ENCODE data around the gene BAIAP2. TPM values are rescaled to one million over a fixed set of nuclear protein-coding genes. Genes with fewer than 3 reads are reported as not detected.

Gene BAIAP2
- total RNA-seq, 1 experiment from 2014 or later: 14.9 TPM

DNA sequence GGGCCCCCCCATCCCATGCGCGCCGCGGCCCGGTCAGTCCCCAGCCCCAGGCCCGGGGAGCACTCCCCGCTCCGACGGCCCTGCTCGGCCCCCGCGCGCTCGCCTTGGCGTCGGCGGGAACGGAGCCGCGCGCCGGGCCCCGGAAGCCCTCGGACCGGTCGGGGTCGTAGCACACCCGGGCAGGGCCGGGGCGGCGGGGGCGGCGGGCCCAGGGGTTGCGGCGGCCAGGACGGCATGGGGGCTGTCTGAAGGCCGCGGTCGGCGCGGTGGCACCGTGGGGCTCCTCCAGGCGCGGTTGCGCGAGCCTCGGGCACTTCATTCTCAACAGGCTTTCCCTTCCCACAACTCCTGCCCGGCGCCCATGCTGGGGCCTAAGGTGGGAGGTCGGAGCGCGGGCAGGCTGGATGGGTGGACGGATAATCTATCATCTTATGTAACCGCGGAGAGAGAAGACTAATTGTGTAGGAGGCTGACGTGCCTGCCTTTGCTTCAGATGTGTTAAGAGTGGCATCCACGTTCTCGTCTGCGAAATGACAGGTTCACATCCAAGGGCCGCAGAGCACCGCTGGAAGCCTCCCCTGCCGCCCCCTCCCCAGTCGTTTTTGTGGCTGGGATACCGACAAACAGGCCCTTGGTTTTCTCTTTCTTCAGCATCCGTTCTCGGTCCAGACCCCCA, 708 bp downstream of the BAIAP2 start:
- no peak for DNase-seq
- Histone ChIP-seq H3K36me3 (replicated peaks; ENCODE audit: control insufficient read depth, insufficient read depth, low read length) (no peaks in the 10 kb centered on the region), H3K4me3 (ENCODE audit: insufficient read depth, low read depth, low read length) (peak overlapping the region; percentile 63), H3K27me3 (ENCODE audit: control insufficient read depth, insufficient read depth, low read length) (peaks cover 12% of the 10 kb centered on the region)

DNA sequence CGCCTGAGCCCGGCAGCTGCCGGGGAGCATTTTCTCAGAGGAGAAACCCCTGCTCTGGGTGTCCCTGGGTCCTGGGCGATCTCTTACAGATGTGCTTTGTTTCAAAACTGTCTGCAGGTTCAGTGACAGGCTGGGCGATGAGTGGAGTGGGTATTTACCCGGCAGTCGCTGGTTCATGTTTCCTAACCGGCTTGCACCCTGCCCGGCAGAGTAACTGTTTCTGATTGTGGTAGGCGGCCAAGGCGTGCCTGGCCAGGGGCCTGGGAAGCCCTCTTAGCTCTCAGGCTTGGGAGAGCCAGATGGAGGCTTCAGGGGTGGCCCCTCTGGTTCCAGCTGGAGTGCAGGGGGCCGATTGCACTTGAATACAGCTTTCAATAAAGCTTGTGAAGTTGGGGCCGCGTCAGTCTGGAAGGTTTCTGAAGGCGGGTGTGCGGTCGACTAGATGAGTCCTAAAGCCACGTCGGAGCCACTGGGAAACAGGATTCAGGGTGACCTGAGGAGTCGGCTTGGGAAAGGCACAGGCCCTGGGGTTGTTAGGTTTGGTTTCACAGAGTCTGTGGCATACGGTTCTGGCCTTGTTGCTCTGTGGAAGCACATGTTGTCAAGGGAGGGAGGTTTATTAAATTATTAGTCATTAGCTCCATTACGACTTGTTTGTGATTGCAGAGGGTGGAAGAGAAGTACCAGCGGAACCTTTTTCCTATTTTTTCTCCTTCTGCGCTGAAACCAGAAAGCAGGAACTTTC, 1.4 kb downstream of the BAIAP2 start:
- DNase-seq: no peak
- Histone ChIP-seq H3K4me3 (ENCODE audit: insufficient read depth, low read depth, low read length) (peak overlapping the region; percentile 63), H3K36me3 (replicated peaks; ENCODE audit: control insufficient read depth, insufficient read depth, low read length) (no peaks in the 10 kb centered on the region), H3K27me3 (ENCODE audit: control insufficient read depth, insufficient read depth, low read length) (peaks cover 12% of the 10 kb centered on the region)

DNA sequence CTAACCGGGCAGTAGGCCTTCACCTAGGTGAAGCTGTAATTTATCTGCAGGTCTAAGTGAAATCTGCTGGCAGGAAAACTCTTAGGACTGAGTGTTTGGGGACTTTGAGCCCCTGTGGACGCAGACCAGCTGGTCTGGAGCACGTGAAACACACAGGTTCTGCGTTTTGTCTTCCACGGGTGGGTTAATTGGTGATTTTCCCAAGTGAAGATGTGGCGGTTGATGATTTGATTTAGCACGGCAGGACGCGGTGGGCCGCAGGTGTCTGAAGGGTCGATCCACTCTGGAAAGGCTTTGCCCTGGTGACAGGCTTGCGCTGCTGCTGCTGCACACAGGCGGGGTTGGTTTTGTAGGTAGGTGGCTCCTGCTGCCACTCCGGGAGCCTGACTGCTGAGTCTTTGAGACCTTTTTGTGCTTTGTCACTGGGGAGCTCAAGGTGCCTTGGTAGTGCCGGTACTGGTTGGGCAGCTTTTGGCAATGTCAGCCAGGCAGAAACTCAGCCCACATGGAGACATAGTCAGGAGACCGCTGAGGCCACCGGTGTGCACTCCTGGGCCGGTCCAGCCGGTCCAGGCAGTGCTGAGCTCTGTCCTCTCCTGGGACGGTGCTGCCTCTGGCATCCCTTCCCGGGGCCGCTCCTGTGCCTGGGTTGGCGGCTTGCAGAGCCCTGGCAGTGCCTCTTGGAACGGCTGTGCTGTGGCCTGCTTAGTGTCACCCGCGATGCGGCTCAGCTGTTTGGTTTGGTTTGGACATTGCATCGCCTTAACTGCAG, 2.3 kb downstream of the BAIAP2 start:
- Histone ChIP-seq H3K27me3 (ENCODE audit: control insufficient read depth, insufficient read depth, low read length) (peaks cover 12% of the 10 kb centered on the region), H3K36me3 (replicated peaks; ENCODE audit: control insufficient read depth, insufficient read depth, low read length) (no peaks in the 10 kb centered on the region), H3K4me3 (ENCODE audit: insufficient read depth, low read depth, low read length) (no peak overlapping the region)
- no peak for DNase-seq

DNA sequence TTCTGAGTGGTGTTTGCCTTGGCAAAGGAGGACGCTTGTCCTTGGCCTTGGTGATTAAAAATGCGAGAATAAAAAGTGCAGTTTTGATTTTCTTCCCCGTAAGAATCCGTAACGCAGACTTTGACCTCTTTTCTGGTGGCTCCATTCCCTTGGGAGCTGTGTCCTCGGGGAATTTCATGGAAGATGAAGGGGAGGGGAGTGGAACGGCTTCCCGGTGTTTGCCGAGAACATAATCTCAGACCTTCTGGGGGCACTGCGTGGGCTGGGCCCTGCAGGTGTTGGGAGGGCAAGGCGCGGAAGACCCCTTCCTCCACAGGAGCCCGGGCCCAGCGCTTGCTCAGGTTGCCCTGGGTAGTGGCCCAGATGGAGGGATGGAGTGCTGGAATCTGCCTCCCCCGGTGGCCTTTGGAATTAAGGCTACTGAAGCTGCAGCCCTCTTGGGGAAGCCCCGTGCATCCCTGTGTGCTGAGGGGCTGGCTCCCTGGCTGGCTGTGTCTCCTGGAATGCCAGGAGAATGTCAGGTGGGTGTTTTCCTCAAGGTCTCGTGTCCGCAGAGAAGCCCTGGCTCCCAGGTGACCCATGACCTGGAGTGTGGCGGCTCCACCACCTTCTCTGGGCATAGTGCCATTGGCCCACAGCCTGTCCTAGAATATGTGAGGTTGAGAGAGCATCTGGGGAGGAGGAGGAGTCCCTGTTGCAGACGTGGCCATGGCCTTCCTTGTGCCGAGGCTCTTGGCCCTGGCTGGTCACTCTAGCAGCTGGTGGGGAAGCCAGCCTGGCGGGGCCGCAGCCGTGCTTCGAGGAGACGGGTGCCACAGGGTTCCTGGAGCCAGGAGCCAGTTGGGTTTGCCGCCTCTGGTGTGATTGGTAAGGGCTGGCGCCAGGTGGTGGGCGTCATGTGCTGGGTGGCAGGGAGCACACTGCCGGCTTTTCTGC, 3.1 kb downstream of the BAIAP2 start:
- Histone ChIP-seq H3K27me3 (ENCODE audit: control insufficient read depth, insufficient read depth, low read length) (peaks cover 12% of the 10 kb centered on the region), H3K4me3 (ENCODE audit: insufficient read depth, low read depth, low read length) (no peak overlapping the region), H3K36me3 (replicated peaks; ENCODE audit: control insufficient read depth, insufficient read depth, low read length) (no peaks in the 10 kb centered on the region)
- peak; percentile 85 for DNase-seq

DNA sequence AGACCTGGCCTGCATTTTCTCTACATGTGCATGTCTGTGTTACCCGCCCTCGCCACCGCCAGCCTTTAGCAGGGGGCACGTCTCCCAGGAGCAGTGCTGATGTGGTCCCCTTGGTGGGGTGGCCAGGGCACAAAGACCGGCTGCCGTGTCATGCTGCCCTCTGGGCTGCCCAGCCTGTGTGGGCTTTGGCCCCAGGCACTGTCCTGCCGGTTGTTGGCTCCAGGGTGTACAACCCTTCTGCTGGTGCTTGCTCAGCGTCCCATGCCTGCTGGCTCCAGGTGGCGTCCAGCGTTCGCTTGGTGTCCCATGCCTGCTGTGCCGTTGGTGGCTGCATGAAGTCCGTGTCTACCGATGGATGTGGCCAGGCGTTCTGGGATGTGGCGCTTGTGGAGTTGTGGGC, 4.1 kb downstream of the BAIAP2 start:
- Histone ChIP-seq H3K36me3 (replicated peaks; ENCODE audit: control insufficient read depth, insufficient read depth, low read length) (no peaks in the 10 kb centered on the region), H3K27me3 (ENCODE audit: control insufficient read depth, insufficient read depth, low read length) (peaks cover 6% of the 10 kb centered on the region), H3K4me3 (ENCODE audit: insufficient read depth, low read depth, low read length) (no peak overlapping the region)
- no peak for DNase-seq

DNA sequence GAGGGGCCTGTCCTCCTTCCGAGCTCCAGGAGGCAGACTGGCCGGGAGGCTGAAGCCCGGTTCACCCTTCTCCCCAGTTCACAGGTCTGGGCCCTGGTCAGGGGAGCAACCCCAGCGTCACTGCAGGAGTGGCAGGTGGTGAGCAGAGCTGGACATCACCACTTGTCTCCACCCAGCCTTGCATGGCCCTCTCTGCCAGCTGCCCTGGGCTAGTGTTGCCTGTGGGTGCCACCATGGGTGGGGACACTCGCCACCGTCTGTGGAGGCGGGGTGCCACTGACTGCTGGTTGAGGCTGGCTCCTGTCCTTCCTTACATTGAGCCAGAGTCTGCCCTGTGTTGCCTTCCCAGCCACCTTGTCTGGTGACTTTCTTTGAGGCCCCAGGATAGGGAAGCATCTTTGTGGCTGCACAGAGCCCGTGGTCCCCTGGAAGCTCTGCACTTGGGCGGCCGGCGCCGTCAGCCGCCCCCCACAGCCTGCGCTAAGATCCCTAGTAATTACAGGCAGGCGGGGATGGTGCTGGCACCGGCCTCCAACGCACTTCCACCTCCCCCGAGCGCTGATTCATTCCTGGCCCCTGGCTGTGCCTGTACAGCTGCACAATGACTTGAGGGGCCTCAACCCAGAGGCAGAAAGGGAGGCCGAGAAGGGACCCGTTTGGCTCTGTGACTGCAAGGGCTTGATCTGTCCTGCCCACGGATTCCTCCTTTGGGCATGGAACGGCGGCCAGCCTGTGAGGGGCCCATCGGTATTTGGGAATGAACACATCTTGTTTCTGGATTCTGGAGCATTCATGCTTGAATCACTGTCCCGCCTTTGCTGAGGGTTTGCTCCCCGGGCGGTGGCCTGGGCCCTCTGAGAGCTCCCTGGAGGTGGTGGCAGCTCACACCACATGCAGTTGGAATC, 5.2 kb downstream of the BAIAP2 start:
- no peak for DNase-seq
- H3K4me3 ChIP-seq (ENCODE audit: insufficient read depth, low read depth, low read length): no peak overlapping the region
- H3K27me3 ChIP-seq (ENCODE audit: control insufficient read depth, insufficient read depth, low read length): peaks cover 5% of the 10 kb centered on the region
- no peaks in the 10 kb centered on the region for H3K36me3 ChIP-seq (replicated peaks; ENCODE audit: control insufficient read depth, insufficient read depth, low read length)

DNA sequence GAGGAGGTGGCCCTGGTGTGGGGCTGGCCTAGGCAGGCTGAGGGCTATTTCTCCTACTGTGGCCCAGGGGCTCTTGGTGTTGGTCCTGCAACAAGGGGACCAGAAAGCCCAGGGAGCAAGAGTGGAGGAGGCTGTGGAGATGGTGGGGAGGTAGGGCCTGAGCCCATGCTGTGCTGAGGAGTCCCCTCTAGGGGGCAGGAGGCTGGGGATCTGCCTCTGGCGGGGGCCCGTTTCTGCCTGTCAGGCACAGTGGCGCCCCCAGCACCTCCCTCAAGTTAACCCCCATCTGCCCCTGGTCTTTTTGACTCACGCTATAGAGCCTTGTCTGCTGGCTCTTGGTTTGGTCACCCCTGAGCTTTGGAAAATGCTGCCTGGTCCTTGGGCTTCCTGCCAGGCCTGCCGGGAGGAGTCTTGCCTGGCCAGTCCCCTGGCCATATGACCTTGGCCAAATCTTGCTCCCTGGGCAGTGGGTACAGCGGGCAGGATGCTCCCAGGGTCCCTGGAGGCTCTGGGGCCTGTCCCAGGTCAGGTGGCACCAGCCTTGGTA, 5.9 kb downstream of the BAIAP2 start:
- DNase-seq: peak; percentile 95
- peaks cover 3% of the 10 kb centered on the region for H3K27me3 ChIP-seq (ENCODE audit: control insufficient read depth, insufficient read depth, low read length)
- H3K4me3 ChIP-seq (ENCODE audit: insufficient read depth, low read depth, low read length): no peak overlapping the region
- no peaks in the 10 kb centered on the region for H3K36me3 ChIP-seq (replicated peaks; ENCODE audit: control insufficient read depth, insufficient read depth, low read length)

DNA sequence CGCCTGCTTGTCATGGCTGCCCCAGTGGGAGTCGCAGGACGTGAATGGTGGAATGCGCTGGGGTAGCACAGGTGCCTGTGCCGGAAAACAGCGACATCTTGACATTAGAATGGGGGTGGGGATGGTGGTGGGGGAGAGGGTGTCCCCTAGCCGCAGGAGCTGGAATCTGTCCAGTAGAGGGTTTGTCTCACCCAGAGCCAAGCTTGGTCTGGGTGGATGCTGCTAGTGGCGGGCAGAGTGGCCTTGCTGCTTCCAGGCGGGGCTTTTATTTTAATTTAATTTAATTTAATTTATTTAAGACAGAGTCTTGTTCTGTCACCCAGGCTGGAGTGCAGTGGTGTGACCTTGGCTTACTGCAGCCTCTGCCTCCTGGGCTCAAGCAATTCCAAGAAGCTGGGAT, 7.7 kb downstream of the BAIAP2 start:
- no peaks in the 10 kb centered on the region; the same call in 1 of the 2 replicates for H3K36me3 ChIP-seq (replicated peaks; ENCODE audit: control insufficient read depth, insufficient read depth, low read length)
- DNase-seq: no peak
- H3K27me3 ChIP-seq (ENCODE audit: control insufficient read depth, insufficient read depth, low read length): no peaks in the 10 kb centered on the region
- no peak overlapping the region for H3K4me3 ChIP-seq (ENCODE audit: insufficient read depth, low read depth, low read length)

DNA sequence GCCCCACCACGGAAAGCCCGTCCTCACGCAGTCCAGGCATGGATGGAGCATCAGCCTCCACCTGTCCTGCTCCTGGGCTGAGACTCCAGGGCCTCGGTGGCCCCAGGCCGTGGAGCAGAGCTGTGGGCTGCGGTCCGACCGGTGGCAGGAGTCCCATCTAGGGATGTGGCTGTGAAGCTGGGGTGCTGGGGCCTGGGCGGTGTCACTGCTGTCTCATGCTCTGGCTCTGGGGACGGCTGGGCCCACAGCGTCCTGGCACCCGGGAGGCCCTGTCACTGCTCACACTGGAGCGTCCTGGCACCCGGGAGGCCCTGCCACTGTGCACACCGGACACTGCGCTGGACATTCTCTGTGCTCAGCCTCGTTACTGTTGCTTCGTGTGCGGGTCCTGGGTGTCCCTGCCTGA, 8.4 kb downstream of the BAIAP2 start:
- DNase-seq: no peak
- no peak overlapping the region for H3K4me3 ChIP-seq (ENCODE audit: insufficient read depth, low read depth, low read length)
- no peaks in the 10 kb centered on the region; the same call in 1 of the 2 replicates for H3K36me3 ChIP-seq (replicated peaks; ENCODE audit: control insufficient read depth, insufficient read depth, low read length)
- no peaks in the 10 kb centered on the region for H3K27me3 ChIP-seq (ENCODE audit: control insufficient read depth, insufficient read depth, low read length)

DNA sequence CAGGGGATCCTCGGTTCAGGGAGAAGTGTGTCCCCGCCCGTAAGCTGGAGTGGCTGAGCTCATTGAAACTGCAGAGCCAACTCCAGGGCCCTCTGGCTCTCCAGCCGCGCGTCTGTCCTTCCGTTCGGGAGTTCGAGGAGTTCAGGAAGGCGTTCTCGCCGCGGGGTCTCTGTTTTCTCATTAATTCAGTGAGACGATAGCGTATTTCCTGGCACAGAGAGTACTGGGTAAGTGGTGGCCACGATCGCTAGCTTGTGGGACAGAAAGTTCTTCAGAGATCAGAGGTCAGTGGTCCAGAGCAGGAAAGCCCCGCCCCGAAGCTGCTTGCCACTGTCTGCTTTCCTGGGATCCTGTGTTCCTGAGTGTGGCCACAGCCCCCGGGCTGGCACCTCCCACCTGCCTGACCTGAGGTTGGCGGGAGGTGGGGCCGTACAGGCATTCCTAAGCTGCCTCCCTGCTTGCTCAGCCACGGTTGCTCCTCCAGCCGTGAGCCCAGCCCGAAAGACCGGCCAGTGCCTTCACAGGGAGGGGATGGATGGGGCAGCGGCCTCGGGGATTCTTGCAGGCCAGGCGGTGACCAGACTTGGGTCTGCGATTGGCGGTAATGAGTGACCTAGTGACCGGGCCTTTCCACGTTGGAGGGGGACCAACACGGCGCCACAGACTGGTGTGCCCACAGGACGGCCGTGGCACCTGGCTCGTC, 8.9 kb downstream of the BAIAP2 start:
- Histone ChIP-seq H3K36me3 (replicated peaks; ENCODE audit: control insufficient read depth, insufficient read depth, low read length) (no peaks in the 10 kb centered on the region; the same call in 1 of the 2 replicates), H3K4me3 (ENCODE audit: insufficient read depth, low read depth, low read length) (no peak overlapping the region), H3K27me3 (ENCODE audit: control insufficient read depth, insufficient read depth, low read length) (no peaks in the 10 kb centered on the region)
- DNase-seq: peak; percentile 90

DNA sequence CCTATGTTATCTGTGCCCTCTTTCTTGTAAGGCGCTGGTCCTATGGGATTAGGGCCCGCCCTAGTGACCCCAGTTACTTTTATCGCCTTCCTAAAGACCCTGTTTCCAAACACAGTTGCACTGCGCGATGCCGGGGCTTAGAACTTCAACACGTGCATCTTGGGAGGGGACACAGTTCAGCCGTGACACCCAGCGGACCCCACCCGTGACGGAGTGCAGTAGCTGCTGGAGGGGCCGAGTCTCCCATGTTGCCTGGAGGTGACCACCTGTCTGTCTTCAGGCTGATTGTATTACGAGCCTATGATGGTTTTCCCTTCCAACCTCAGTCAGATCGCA, 9.4 kb downstream of the BAIAP2 start:
- Histone ChIP-seq H3K4me3 (ENCODE audit: insufficient read depth, low read depth, low read length) (no peak overlapping the region), H3K36me3 (replicated peaks; ENCODE audit: control insufficient read depth, insufficient read depth, low read length) (no peaks in the 10 kb centered on the region; the same call in 1 of the 2 replicates), H3K27me3 (ENCODE audit: control insufficient read depth, insufficient read depth, low read length) (no peaks in the 10 kb centered on the region)
- DNase-seq: no peak

DNA sequence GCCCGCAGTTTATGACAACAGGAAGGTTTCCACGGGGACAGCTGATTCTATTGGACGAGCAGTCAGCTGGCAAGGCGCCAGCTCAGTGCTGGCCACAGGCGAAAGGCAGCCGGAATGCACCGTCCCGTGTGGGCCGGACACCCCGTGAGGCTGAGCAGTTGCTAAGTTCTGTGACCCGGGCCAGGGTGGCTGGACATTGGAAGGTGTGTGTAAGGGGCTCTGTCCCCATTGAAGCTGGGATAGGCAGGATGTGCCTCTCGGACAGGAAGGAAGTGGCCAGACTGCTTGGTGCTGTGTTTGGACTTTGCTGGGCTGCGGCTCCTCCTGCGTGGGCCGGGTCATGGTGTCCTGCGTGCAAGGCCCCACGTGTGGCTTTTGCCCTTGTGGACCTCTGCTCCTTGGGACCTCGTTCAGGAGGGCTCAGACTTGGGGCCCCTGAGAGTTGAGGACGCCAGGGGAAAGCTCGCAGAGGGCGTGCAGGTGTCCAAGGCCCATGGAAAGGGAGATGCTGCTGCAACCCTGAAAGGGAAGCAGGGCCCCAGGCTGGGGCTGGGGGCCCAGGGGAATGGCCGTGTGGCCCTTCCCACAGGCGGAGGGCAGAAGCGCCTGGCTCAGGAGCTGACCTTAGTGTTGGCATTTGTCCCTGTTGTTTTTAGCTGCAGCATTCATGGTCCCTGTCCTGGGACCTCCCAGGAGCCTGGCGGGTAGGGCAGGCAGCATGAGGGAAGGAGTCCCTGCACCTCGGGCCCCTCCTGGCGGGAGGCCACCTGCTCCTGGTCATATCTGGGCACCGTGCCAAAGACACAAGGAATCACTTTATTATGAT, 10.0 kb downstream of the BAIAP2 start:
- Histone ChIP-seq H3K36me3 (replicated peaks; ENCODE audit: control insufficient read depth, insufficient read depth, low read length) (no peaks in the 10 kb centered on the region; the same call in 1 of the 2 replicates), H3K4me3 (ENCODE audit: insufficient read depth, low read depth, low read length) (no peak overlapping the region), H3K27me3 (ENCODE audit: control insufficient read depth, insufficient read depth, low read length) (no peaks in the 10 kb centered on the region)
- no peak for DNase-seq
